CD4-positive, alpha-beta memory T cell (primary cell): ENCODE results near the gene PLK2. TPM values are rescaled to one million over a fixed set of nuclear protein-coding genes. Genes with fewer than 3 reads are reported as not detected.
A peak's percentile ranks its signal among the peaks of the same experiment; 100 is the strongest.

ENCODE experiments used
- CTCF ChIA-PET: fragments of 350-600 bp; sonication (Branson Sonifier 250); formaldehyde crosslinking; loops from one replicate; lab custom pipeline; 2021; ENCODE audit warnings: inconsistent platforms; ENCODE audit not compliant: partially characterized antibody; lab: Charles Lee
- POLR2A ChIA-PET: fragments of 350-600 bp; sonication (Branson Sonifier 250); formaldehyde crosslinking; loops from one replicate; lab custom pipeline; 2021; ENCODE audit not compliant: partially characterized antibody; lab: Charles Lee
- DNase-seq, 5 donors: peaks; one replicate each; pipeline versions ENCODE4 v3.0.0 to v3.0.0-alpha.2; 2020 to 2022; ENCODE audit warnings: mixed read lengths in 1 of 5
- H3K27ac ChIP-seq: one replicate; pipeline ENCODE4 v1.7.0; 2013; ENCODE audit warnings: low read depth, low read length
- H3K27me3 ChIP-seq: 2 replicates; pipeline ENCODE4 v1.7.0; 2013; ENCODE audit warnings: mild to moderate bottlenecking, low read length, moderate library complexity; ENCODE audit not compliant: insufficient read depth
- H3K36me3 ChIP-seq: 2 replicates; pipeline ENCODE4 v1.7.0; 2013; ENCODE audit warnings: mild to moderate bottlenecking, low read length, moderate library complexity; ENCODE audit not compliant: insufficient read depth
- H3K4me1 ChIP-seq: 2 replicates; pipeline ENCODE4 v1.7.0; 2013; ENCODE audit warnings: mild to moderate bottlenecking, low read length, moderate library complexity; ENCODE audit not compliant: insufficient read depth
- H3K4me3 ChIP-seq, 2 donors: one replicate each; pipeline ENCODE4 v1.7.0; 2013; ENCODE audit warnings: low read length in 2 of 2, mild to moderate bottlenecking in 1 of 2
- H3K9me3 ChIP-seq, 2 donors: one replicate each; pipeline ENCODE4 v1.7.0; 2013; ENCODE audit warnings: low read length in 2 of 2, control low read depth in 1 of 2; ENCODE audit not compliant: control insufficient read depth in 1 of 2
- H3K27ac Mint-ChIP-seq, 7 donors: one replicate each; pipeline ENCODE4 v1.8.0; 2020 to 2021; ENCODE audit warnings: mixed read lengths in 7 of 7, mild to moderate bottlenecking in 6 of 7, inconsistent platforms in 3 of 7, moderate library complexity in 3 of 7
- H3K27me3 Mint-ChIP-seq, 2 donors: one replicate each; pipeline ENCODE4 v1.8.0; 2020 to 2021; ENCODE audit warnings: mixed read lengths in 2 of 2
- H3K36me3 Mint-ChIP-seq, 2 donors: one replicate each; pipeline ENCODE4 v1.8.0; 2020 to 2021; ENCODE audit warnings: mixed read lengths in 2 of 2, inconsistent platforms in 1 of 2, mild to moderate bottlenecking in 1 of 2
- H3K4me1 Mint-ChIP-seq, 4 donors: one replicate each; pipeline ENCODE4 v1.8.0; 2020 to 2021; ENCODE audit warnings: mixed read lengths in 4 of 4, mild to moderate bottlenecking in 1 of 4
- H3K4me3 Mint-ChIP-seq, 8 donors: one replicate each; pipeline ENCODE4 v1.8.0; 2020 to 2021; ENCODE audit warnings: mixed read lengths in 8 of 8, mild to moderate bottlenecking in 7 of 8, moderate library complexity in 6 of 8, inconsistent platforms in 3 of 8
- H3K9me3 Mint-ChIP-seq, 8 donors: one replicate each; pipeline ENCODE4 v1.8.0; 2020 to 2021; ENCODE audit warnings: mixed read lengths in 8 of 8, mild to moderate bottlenecking in 5 of 8, inconsistent platforms in 3 of 8, moderate library complexity in 1 of 8
- intact Hi-C: fragments of 100-400 bp; cut with micrococcal nuclease; formaldehyde crosslinking; loops from one replicate; pipeline ENCODE4 v1.15.1; 2023
- polyA plus RNA-seq, 2 donors: library from polyadenylated mRNA; unstranded; fragments of 300-500 nt; fragmentation: Illumina TruSeq; gene quantifications; one replicate each; pipeline ENCODE4 v1.2.3, GENCODE V29; 2021
- total RNA-seq, 2 experiments: library from RNA; stranded (reverse); gene quantifications; one replicate each; pipeline ENCODE4 v1.2.3, GENCODE V29; 2021

The PLK2 gene
- total and polyA plus RNA-seq, 4 experiments from 2014 or later: 2.2 to 8.2 (median 6.4) TPM

DNA sequence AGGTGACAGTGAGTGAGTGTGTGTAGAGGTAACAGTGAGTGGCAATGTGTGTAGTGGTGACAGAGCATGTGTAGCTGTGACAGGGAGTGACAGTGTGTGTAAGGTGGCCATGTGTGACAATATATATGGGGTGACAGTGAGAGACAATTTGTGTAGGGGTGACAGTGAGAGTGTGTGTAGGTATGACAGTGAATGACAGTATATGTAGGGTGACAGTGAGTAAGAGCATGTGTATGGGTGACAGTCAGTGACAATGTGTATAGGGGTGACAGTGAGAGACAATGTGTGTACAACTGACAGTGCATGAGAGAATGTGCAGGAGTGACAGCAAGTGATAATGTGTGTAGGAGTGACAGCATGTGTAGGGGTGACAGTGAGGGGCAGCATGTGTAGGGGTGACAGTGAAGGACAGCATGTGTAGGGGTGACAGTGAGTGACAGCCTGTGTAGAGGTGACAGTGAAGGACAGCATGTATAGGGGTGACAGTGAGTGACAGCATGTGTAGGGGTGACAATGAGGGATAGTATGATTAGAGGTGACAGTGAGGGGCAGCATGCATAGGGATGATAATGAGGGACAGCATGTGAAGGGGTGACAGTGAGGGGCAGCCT is 21.3 kb upstream of the PLK2 start:
- Mint-ChIP-seq H3K9me3 (peaks cover 0 to under 1% (median 0%) of the 10 kb centered on the region in 8 donors), H3K4me3 (no peak overlapping the region), H3K4me1 (no peaks in the 10 kb centered on the region), H3K27ac (no peak overlapping the region), H3K27me3 (peaks cover under 1 to 2% of the 10 kb centered on the region in 2 donors), H3K36me3 (no peaks in the 10 kb centered on the region)
- no peak overlapping the region for H3K4me3 ChIP-seq
- no peaks in the 10 kb centered on the region for H3K4me1 ChIP-seq
- DNase-seq: no peak
- ChIA-PET POLR2A (no interaction called here), CTCF (no interaction called here)
- H3K27ac ChIP-seq: no peak overlapping the region
- no peaks in the 10 kb centered on the region for H3K36me3 ChIP-seq
- H3K9me3 ChIP-seq: no peaks in the 10 kb centered on the region
- H3K27me3 ChIP-seq: no peaks in the 10 kb centered on the region
- intact Hi-C loops: no loop called here

DNA sequence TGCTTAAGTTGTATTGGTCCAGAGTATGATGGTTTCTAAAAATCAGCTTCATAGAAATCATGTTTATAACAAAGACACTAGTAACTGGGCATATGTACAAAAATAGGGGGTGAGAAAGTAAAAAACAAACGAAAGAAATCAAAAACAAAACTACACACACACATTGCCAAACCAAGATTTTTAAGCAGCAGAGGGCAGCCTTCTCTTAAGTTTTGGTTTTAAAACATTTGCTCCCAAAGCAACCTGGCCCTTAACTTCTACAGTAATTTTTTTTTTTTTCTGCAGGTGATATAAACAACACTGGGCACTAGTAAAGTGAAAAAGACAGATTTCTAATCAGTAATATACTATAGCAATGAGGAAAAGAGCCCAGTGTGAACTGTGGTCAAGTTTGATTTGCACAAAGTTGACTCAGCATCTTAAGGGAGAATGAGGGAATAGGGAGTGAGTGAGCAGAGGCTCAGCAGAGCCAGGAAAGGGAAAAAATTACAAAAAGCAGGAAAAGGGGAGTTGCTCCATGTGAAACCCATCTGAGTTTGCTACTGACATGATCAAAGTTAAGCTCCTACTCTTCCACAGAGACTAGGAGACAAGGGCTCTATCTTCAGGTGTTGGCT is 18.0 kb upstream of the PLK2 start:
- Mint-ChIP-seq H3K9me3 (peaks cover 0 to 8% (median 4%) of the 10 kb centered on the region in 8 donors), H3K27ac (peak overlapping the region in 1 of 7 donors; percentile 5), H3K36me3 (no peaks in the 10 kb centered on the region), H3K4me3 (no peak overlapping the region), H3K27me3 (peaks cover 5 to 6% of the 10 kb centered on the region in 2 donors), H3K4me1 (no peaks in the 10 kb centered on the region)
- ChIA-PET CTCF (interaction anchor here (1.1 kb wide), 1 partner anchor 352 kb away, joined by 3 read pairs; no protein-coding TSS in a partner anchor), POLR2A (no interaction called here)
- Histone ChIP-seq H3K27me3 (no peaks in the 10 kb centered on the region), H3K4me1 (no peaks in the 10 kb centered on the region), H3K9me3 (no peaks in the 10 kb centered on the region), H3K27ac (no peak overlapping the region), H3K36me3 (no peaks in the 10 kb centered on the region), H3K4me3 (no peak overlapping the region)
- intact Hi-C loops: no loop called here
- no peak for DNase-seq

DNA sequence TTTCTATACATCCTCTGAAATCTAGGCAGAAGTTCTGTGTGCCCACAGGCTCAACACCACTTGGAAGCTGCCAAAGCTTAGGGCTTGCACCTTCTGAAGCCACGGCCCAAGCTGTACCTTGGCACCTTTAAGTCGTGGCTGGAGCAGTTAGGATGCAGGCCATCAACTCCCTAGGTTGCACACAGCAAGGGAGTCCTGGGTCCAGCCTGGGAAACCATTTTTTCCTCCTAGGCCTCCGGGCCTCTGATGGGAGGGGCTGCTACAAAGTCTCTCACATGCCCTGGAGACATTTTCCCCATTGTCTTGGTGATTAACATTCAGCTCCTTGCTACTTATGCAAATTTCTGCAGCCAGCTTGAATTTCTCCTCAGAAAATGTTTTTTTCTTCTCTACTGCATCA is 15.5 kb upstream of the PLK2 start:
- Histone ChIP-seq H3K27me3 (no peaks in the 10 kb centered on the region), H3K4me3 (no peak overlapping the region), H3K27ac (no peak overlapping the region), H3K4me1 (no peaks in the 10 kb centered on the region), H3K36me3 (no peaks in the 10 kb centered on the region), H3K9me3 (no peaks in the 10 kb centered on the region)
- ChIA-PET POLR2A (no interaction called here), CTCF (no interaction called here)
- intact Hi-C loops: no loop called here
- Mint-ChIP-seq H3K27ac (no peak overlapping the region), H3K4me3 (no peak overlapping the region), H3K9me3 (peaks cover 0 to 8% (median 4%) of the 10 kb centered on the region in 8 donors), H3K36me3 (no peaks in the 10 kb centered on the region), H3K27me3 (peaks cover 8 to 10% of the 10 kb centered on the region in 2 donors), H3K4me1 (no peaks in the 10 kb centered on the region)
- no peak for DNase-seq

DNA sequence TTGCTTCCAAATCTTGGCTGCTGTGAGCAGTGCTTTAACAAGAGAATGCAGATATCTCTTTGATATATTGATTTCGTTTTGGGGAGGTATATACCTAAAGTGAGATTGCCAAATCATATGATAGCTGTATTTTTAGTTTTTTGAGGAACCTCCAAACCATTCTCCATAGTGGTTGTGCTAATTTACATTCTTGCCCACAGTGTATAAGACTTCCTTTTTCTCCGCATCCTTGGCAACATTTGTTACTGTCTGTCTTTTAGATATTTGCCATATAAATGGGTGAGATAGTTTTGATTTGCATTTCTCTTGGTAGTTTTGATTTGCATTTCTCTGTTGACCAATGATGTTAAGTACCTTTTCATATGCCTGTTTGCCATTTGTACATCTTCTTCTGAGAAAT is 10.0 kb upstream of the PLK2 start:
- intact Hi-C loops: no loop called here
- no peak overlapping the region for H3K4me3 ChIP-seq
- H3K27ac Mint-ChIP-seq: no peak overlapping the region

DNA sequence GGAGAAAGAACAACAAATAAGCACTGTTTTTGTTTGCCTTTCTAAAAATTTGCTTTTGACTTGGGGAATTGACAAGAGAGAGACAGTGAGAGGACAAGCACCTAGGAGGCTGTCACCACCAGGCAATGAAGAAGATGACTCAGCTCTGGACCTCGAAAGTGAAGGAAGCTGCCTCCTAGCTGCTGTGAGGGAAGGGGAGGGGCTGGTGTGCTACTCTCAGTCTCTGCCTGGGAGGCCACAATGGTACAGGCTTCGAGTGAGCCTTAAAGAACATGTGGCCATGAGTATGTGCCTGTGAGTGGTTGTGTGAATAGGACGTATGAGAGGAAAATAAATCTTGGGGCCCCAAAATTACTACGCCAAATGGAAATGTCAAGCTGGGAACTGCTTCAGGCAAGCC is 7.1 kb upstream of the PLK2 start:
- ChIA-PET CTCF (interaction anchor here (2.5 to 10.2 kb wide), 2 partner anchors 968 to 1168 kb away, joined by 15 to 169 read pairs; no protein-coding TSS in a partner anchor), POLR2A (no interaction called here)
- no peak overlapping the region for H3K4me3 ChIP-seq
- no peaks in the 10 kb centered on the region for H3K9me3 ChIP-seq
- no peaks in the 10 kb centered on the region for H3K27me3 ChIP-seq
- H3K36me3 ChIP-seq: no peaks in the 10 kb centered on the region
- H3K9me3 Mint-ChIP-seq: no peaks in the 10 kb centered on the region
- H3K4me3 Mint-ChIP-seq: no peak overlapping the region
- H3K36me3 Mint-ChIP-seq: no peaks in the 10 kb centered on the region
- DNase-seq: no peak
- intact Hi-C loops: no loop called here
- H3K27ac ChIP-seq: no peak overlapping the region
- H3K27ac Mint-ChIP-seq: no peak overlapping the region
- H3K4me1 Mint-ChIP-seq: peaks cover 0 to 1% (median 0%) of the 10 kb centered on the region in 4 donors
- no peaks in the 10 kb centered on the region for H3K4me1 ChIP-seq
- peaks cover 2 to 4% of the 10 kb centered on the region in 2 donors for H3K27me3 Mint-ChIP-seq

More for the DNA sequence above, 10.0 kb upstream of the PLK2 start:
- ChIA-PET POLR2A (no interaction called here), CTCF (no interaction called here)
- Histone ChIP-seq H3K27ac (no peak overlapping the region), H3K4me1 (no peaks in the 10 kb centered on the region), H3K9me3 (no peaks in the 10 kb centered on the region), H3K36me3 (no peaks in the 10 kb centered on the region), H3K27me3 (no peaks in the 10 kb centered on the region)
- H3K4me1 Mint-ChIP-seq: no peaks in the 10 kb centered on the region
- peaks cover 0 to 3% (median 0%) of the 10 kb centered on the region in 8 donors for H3K9me3 Mint-ChIP-seq
- no peak overlapping the region for H3K4me3 Mint-ChIP-seq
- no peaks in the 10 kb centered on the region for H3K36me3 Mint-ChIP-seq
- DNase-seq: no peak
- H3K27me3 Mint-ChIP-seq: peaks cover 5 to 7% of the 10 kb centered on the region in 2 donors

DNA sequence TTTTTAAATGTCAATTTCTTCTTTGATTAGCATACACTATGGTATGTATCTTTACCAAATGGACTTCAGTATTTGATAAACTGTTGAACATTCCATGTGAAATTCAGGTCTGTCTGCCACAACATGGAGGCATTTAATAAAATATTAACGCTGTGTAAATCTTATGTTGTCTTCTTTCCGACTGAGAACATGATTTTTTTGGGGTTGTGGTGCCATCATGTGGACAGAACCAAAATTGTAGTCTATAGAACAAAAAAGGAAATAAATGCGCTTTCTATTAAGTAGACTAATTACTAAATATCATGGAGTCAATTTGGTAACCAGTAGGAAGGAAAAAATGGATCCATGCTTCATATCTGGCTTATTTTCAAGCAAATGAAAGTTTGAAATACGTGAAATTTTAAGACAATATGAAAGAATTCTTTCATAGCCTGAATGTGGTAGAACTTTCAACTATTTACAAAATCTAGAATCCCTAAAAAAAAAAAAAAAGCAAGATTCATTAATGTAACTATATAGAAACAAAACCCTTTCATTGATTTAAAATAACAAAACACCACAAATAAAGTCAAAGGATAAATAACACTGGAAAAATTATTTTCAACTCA is 2.8 kb upstream of the PLK2 start:
- no peaks in the 10 kb centered on the region for H3K9me3 ChIP-seq
- peak overlapping the region in 1 of 8 donors; percentile 1 for H3K4me3 Mint-ChIP-seq
- H3K27me3 ChIP-seq: peaks cover 8% of the 10 kb centered on the region
- H3K4me3 ChIP-seq: no peak overlapping the region
- ChIA-PET CTCF (interaction anchor here (0.7 to 10.2 kb wide), 9 partner anchors 683 to 1562 kb away, joined by 3 to 176 read pairs (median 30); no protein-coding TSS in a partner anchor), POLR2A (interaction anchor here (3.2 kb wide), 1 partner anchor 1163 kb away, joined by 34 read pairs; no protein-coding TSS in a partner anchor)
- peak overlapping the region in 3 of 7 donors; percentile 10 to 51 (median 21) for H3K27ac Mint-ChIP-seq
- no peak overlapping the region for H3K27ac ChIP-seq
- no peaks in the 10 kb centered on the region for H3K9me3 Mint-ChIP-seq
- H3K36me3 ChIP-seq: no peaks in the 10 kb centered on the region
- peaks cover 12% of the 10 kb centered on the region for H3K4me1 ChIP-seq
- DNase-seq: peak; percentile 54 to 65 (median 63)
- peaks cover 0 to 4% of the 10 kb centered on the region in 2 donors for H3K27me3 Mint-ChIP-seq
- intact Hi-C loops: no loop called here
- H3K36me3 Mint-ChIP-seq: peaks cover 0 to 3% of the 10 kb centered on the region in 2 donors
- peaks cover 3 to 16% (median 14%) of the 10 kb centered on the region in 4 donors for H3K4me1 Mint-ChIP-seq

DNA sequence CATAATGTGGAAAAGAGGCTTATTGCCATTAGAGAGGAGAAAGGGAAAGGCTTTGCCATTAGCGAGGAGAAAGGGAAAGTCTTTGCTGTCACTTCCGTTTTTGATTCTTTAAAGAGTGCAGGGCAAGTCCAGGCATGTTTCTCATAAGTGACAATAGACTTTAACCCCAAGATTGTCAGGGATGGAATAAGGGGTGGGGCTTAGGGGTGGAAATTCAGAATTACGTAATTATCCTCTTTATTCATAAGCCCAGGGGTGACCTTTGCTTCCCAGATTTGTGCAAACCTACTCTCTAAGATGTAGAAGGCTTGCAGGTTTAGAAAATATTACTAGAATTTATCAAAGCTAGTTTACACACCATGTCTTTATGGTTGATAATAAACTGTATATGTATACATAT is 2.3 kb upstream of the PLK2 start:
- peak overlapping the region in 3 of 7 donors; percentile 10 to 51 (median 21) for H3K27ac Mint-ChIP-seq
- peaks cover 8% of the 10 kb centered on the region for H3K27me3 ChIP-seq
- H3K4me1 ChIP-seq: peaks cover 12% of the 10 kb centered on the region
- ChIA-PET CTCF (interaction anchor here (1.1 to 10.2 kb wide), 12 partner anchors 14 to 1560 kb away, joined by 3 to 176 read pairs (median 13); no protein-coding TSS in a partner anchor), POLR2A (interaction anchor here (3.2 kb wide), 1 partner anchor 1163 kb away, joined by 34 read pairs; no protein-coding TSS in a partner anchor)
- no peaks in the 10 kb centered on the region for H3K9me3 Mint-ChIP-seq
- no peaks in the 10 kb centered on the region for H3K9me3 ChIP-seq
- H3K36me3 ChIP-seq: no peaks in the 10 kb centered on the region
- no peak overlapping the region for H3K4me3 ChIP-seq
- no peak overlapping the region for H3K27ac ChIP-seq
- H3K4me1 Mint-ChIP-seq: peaks cover 3 to 16% (median 14%) of the 10 kb centered on the region in 4 donors
- no peak for DNase-seq
- peaks cover 0 to 4% of the 10 kb centered on the region in 2 donors for H3K27me3 Mint-ChIP-seq
- intact Hi-C loops: no loop called here
- peaks cover 0 to 3% of the 10 kb centered on the region in 2 donors for H3K36me3 Mint-ChIP-seq
- no peak overlapping the region for H3K4me3 Mint-ChIP-seq
